Fibroblast of upper back skin (primary cell): Measurements from ENCODE around the gene CHST2.

Experiments
- DNase-seq: peaks from one replicate; pipeline ENCODE4 v3.0.0-alpha.2; 2013

CHST2 gene

DNA sequence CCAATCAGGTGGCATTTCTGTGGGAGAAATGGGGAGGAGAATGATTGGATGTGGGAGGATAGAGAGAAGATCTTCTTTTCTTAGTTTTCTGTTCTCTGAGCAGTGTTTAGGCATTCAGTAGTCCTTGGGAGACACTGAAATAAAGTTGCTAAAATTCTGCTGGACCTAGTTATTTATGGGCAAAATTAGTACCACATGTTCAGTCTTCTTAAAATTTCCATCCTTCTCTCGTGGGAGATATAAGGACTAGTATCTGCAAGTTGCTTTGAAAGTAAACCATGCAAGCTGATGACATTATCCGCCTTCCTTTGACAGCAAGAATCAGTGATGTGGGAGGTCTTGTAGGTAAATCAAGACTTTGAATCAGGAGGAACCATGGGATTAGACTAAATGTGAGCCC, 19.9 kb upstream of the CHST2 start:
- no peak for DNase-seq

DNA sequence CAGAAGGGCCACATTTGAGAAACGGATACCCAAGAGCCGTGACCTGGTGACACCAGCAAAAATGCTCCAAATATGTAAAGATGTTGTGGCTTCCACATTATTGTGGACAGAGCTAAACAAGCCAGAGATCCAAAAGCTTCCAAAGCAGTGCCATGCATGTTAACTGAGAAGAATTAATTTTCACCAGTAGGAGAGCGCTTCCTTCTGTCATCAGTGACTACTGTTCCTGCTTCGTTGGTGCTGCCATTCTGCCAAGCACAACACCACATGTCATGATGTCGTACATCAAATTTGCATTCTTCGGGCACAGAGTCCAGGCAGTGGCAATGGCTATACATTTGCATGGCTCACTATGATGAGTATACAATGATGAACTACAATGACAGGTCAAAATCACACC, 19.1 kb upstream of the CHST2 start:
- DNase-seq, result no peak

DNA sequence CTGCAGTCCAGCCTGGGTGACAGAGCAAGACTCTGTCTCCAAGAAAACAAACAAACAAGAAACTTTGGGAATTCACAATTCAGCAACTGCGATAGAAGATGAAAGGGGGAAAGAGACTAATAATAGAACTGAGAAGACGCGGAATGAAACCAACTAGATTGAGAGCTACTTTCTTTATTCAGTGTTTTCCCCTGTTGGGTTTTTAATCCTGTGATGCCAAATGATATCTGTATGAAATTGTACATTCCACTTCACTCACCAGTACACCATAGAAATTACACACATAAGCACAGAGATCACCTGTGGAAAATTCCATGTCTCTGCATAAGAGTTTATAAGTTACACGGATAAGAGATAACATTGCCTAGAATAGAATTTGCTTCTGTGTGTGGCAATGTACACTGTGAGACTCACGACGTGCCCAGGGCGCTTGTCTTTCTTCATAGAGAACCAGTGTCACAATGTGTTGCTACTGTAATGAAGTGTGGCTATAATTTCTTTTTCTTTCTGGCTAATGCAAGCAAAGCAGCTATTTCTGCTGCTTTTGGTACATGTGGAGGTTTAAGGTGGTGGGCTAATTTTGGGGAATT, 17.7 kb upstream of the CHST2 start:
- no peak for DNase-seq

DNA sequence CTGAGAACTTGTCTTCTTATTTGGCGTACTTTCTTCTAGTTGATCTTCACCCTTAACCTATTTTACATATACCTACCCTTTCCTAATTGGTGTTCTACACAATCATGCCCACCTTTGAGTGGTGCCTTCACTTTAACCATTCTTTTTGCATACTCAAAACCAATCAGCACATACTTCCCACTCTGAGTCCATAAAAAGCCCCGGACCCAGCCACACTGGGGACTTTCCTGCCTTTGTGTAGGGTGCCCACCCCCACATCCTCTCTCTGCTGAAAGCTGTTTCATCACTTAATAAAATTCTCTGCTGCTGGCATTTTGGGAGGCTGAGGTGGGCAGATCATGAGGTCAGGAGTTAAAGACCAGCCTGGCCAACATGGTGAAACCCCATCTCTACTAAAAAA, 15.9 kb upstream of the CHST2 start:
- DNase-seq, result no peak

DNA sequence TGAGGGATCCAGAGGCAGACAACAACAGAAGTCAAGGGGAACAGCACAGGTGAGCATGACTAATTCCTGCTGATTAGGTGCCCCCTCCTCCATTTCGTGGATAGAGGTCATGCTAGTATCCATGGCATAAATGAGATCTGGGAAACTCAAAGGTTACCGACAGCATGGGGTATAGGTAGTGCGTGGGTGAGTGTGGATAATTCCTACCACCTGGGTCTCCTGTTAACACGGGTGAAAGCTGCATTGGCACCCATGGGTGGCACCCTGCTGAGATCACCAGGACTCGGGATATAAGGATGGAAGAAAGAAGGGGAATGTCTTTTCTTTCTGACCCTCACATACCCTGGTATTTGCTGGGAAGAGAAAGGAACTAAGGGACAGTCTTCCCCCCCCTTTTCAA, 14.4 kb upstream of the CHST2 start:
- no peak for DNase-seq

DNA sequence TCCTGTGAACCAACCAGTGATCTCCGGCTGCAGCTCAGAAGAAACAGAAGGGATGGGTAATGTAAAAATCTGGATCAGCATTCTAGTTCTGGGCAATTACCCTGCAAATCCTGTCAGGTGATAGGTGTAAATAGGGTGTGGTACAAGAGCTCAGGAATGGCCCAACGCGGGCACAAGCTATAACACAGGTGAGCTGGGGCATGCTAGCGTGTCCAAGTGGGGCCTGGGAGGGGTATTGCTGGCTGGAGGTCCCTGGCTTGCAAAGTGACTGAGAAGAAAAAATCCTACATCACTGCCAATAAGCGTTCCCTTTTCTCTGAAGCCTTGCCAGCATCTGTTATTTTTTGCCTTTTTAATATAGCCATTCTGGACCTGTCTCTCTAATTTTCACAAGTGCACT, 9.7 kb upstream of the CHST2 start:
- DNase-seq, result no peak

DNA sequence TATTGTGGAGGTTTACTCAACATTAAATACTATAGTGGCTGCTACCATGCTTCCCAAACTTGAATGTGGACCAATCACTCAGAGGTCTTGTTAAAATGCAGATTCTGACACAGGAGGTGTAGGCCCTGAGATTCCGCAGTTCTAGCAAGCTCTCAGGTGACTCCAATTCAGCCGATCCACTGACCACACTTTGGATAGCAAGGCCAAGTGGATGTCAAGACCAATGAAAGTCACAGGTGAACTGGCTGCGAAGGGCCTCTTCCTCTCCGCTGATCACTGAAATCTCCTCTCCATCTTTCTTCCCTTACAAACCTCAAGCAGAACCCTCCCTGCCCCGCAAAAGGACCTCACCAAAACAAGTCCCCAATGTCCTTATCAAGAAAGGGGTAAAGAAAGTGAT, 9.2 kb upstream of the CHST2 start:
- DNase-seq, result no peak

DNA sequence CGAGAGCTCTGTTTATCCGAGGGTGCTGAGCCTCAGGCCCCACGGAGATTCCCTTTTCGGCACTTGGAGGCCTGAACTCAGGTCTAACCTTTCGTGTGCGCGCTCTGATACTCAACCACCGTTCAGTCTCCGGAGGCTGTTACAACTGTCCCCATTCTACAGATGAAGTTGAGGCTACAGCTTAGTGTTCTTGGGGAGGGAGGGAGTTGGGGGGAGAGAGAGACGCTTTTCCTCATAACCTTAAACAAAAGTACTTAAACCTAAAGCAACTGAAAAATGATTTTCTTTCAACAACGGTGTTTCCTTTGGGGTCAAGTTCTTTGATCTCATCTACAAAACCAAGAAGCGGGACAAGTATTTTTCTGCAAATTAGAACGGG, 952 bp upstream of the CHST2 start:
- DNase-seq, result no peak

DNA sequence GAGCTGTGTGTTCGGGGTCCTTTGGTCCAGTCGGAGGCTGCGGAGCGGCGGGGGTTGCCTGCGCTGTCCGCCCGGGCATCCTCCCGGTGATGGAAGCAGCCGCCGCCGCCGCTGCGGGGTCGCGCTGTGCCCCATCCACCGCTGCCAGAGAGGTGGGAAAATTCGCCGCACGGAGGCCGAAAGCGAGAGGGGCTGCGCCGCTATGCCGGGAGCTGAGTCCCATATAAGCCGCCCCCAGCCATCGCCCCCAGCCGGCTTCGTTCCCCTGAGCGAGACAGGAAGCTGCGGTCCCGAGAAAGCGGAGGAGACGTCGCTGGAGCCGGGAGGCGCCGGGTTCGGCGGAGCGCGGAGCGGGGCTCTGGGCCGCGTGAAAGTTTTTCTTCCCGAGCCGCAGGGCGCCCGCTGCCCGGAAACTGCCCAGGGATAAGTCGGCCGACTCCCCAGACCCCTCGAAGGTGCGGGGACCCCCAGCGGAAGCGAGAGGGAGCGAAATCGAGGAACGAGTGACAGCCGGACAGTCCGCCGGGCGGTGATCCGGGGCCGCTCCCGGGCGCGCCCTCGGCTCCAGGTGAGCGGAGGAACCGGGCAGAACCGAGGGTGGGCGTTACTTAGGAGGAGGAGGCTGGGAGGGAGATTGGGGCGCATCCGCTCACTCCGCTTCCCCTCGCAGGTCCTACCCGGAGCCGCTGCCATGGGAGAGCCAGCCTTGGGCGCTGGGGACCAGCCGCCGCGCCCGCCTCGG, 574 bp downstream of the CHST2 start:
- peak; percentile 4 for DNase-seq

DNA sequence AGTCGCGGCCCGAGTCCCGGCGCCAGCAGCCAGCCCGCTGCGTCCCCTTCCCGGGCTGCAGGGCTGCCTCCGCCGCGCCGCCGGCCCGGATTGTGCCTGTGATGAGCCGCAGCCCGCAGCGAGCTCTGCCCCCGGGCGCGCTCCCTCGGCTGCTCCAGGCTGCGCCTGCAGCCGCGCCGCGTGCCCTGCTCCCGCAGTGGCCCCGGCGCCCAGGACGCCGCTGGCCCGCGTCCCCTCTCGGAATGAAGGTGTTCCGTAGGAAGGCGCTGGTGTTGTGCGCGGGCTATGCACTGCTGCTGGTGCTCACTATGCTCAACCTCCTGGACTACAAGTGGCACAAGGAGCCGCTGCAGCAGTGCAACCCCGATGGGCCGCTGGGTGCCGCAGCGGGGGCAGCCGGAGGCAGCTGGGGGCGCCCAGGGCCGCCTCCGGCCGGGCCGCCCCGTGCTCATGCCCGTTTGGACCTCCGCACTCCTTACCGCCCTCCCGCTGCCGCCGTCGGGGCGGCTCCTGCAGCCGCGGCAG, 1.2 kb downstream of the CHST2 start:
- DNase-seq, result peak; percentile 19

DNA sequence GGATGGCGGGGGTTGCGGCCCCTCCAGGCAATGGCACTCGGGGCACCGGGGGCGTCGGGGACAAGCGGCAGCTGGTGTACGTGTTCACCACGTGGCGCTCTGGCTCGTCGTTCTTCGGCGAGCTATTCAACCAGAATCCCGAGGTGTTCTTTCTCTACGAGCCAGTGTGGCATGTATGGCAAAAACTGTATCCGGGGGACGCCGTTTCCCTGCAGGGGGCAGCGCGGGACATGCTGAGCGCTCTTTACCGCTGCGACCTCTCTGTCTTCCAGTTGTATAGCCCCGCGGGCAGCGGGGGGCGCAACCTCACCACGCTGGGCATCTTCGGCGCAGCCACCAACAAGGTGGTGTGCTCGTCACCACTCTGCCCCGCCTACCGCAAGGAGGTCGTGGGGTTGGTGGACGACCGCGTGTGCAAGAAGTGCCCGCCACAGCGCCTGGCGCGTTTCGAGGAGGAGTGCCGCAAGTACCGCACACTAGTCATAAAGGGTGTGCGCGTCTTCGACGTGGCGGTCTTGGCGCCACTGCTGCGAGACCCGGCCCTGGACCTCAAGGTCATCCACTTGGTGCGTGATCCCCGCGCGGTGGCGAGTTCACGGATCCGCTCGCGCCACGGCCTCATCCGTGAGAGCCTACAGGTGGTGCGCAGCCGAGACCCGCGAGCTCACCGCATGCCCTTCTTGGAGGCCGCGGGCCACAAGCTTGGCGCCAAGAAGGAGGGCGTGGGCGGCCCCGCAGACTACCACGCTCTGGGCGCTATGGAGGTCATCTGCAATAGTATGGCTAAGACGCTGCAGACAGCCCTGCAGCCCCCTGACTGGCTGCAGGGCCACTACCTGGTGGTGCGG, 1.9 kb downstream of the CHST2 start:
- DNase-seq, result peak; percentile 66

DNA sequence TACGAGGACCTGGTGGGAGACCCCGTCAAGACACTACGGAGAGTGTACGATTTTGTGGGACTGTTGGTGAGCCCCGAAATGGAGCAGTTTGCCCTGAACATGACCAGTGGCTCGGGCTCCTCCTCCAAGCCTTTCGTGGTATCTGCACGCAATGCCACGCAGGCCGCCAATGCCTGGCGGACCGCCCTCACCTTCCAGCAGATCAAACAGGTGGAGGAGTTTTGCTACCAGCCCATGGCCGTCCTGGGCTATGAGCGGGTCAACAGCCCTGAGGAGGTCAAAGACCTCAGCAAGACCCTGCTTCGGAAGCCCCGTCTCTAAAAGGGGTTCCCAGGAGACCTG, 2.5 kb downstream of the CHST2 start:
- no peak for DNase-seq

DNA sequence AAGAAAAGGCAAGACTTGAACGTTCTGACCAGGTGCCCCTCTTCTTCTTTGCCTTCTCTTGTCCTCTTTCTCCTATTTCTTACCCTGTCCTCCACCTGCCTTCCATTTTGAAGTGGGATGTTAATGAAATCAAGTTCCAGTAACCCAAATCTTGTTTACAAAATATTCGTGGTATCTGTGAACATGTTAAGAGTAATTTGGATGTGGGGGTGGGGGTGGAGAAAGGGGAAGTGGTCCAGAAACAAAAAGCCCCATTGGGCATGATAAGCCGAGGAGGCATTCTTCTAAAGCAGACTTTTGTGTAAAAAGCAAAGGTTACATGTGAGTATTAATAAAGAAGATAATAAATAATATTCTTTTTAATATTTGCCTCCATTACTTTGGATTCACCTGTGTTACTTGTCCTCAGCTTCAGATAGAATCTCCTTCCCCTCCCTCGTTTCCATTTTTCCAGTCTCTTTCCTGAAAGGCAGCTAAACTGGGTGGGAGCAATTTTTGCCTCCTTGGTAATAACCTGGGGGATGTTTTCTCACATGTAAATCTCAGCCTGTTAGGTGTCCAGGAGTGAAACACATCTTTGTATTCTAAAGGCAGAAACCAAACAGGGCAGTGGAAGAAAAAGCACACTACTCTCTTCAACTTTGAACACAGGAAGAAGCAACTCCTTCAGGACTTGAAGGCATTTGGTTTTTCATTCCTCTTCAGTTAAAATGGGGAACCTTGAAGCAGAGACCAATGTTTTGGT, 3.2 kb downstream of the CHST2 start:
- DNase-seq, result no peak

DNA sequence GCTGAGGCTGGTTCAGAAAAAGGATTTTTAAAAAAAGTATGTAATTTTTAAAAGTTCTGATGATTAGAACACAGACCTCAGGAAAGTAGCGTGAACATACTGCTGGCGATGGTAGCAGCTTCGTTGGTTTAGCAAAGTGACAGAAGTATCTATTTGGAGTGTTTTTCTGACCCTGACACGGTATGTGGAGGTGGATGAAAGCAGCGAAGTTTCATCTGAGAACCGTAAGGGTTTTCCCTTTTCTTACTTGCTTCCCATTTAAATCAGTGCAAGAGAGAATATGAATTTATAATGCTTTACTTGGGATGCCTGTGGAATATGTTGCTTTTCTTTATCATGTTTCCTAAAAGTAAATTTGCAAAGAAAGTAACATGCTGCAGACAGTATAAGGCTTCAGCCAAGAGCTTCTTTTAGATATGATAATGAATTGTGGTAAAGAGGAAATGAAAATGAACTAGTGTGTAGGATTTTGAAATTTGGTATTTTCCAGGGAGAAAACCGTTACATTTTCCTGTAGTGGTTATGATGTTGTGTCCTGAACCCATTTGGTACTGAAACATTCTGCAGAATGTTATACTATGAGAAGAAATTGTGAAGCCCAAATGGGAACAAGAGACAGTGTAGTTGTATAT, 3.9 kb downstream of the CHST2 start:
- no peak for DNase-seq

DNA sequence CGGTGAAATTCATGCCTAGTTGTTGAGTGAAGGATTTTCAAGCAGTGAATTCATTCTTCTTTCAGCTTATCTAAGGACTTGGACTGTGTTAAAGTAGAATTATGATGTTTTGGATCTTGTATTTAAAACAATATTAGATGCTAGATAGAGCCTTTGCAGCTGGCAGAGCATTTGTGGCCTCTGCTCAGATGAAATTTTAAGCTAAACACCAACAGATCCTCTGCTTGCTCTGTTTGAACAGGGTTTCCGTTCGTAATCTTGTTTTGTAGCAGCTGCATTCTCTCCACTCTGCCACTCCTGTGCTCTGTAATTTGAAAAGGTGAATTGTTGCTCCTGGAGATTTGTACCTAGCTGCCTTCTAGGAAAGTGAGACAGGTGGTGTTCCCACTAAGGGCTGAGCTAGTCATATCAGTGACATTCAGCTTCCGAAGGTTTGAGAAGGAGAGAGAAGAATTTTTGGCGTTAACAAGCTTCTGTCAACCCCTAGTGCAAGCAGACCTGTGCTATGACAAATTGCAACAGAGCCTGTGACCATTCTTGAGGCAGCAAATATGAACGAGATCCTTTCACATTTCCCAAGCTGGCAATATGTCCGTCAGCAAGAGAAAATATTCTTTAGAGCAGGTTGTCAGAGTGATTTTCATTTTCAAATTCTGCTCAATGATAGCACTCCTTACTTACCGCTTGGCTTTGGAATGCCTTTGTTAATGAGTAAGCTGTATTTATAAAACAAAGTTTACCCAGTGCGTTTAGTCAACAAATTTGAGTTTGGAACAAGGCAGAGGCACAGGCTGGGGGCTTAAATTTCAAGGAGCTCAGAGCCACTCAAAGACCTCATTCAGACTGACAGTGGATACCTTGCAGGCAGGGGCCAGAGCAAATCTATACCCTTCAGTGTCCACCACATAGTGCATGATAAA, 5.3 kb downstream of the CHST2 start:
- no peak for DNase-seq

DNA sequence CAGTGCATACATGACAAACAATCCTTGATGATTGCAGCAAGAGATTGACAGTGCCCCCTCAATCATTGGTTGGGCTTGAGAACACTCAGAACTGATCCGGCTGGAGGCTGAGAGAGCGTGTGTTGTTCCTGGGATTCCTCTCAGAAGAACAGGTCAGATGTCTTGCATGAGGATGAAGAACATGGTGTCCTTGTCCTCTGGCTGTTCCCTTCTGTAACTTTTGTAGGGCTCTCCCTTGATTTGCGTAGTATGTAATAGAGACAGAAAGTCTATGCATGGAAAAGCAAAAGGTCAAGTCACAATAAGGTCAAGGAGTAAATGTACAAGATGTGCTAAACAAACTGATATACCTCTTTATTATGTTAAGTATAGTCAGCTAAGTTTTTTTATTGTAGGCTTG, 8.2 kb downstream of the CHST2 start:
- no peak for DNase-seq

DNA sequence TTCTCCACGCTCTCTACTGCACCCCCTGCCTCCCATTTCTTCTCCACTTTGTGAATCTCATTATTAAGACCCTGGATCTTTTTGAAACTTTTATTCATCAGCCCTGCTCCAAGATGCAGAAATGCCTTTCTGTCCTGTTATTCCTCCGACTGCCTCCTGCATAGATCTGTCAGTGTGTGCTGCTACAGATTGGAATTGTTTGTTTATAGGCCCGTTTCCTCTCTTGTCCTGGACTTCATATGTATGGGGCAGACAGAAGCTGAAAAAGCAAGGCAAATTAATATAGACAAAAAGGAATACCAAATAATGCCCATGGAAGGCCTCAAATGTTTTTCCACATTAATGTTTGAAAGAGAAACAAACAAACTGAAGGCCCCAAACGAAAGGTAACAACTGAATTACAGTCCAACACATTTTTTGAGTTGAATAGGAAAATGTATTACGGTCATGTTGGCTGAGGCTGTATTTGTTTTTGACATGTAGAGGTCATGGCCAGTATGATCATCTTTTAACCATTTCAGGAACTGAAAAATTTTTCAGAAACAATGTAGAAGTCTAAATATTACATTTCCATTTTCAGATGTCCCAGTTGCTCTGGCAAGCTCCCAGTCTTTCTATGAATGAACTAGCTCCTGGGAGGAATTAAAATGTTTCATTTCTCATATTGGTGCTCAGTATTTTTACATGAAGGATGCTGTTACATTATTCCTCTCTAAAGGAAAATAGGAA, 8.8 kb downstream of the CHST2 start:
- no peak for DNase-seq

DNA sequence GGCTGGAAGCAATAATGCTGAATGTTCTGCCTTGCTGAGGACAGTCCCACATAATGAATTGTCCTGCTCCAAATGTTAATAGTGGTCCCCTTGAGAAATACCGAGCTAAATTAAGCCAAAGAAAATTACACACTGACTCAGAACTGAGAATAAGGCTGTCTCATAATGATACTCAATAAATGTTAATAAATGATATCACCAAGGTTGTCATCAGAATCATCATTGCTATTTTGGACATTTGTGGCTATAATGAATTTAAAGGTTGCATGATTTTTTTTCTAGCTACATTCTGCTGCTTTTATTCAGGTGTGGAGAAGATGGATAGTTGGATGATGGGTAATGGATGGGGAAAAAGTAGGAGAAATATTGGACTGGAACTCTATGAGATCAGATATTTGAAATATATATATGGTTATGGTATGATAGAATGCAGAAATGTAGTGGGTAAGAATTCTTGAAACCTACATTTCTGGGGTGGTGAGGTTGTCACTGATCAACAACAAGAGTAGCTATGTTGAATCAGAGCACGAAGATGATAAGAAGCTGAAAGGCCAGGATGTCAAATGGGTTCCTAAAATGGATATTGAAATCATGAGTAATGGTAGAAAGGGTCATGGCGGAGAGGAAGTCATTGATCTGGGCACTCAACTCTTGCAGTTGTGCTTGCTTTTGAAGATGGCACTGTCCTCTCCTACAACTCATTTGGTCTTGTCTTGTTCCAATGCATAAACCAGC, 12.8 kb downstream of the CHST2 start:
- DNase-seq, result no peak

DNA sequence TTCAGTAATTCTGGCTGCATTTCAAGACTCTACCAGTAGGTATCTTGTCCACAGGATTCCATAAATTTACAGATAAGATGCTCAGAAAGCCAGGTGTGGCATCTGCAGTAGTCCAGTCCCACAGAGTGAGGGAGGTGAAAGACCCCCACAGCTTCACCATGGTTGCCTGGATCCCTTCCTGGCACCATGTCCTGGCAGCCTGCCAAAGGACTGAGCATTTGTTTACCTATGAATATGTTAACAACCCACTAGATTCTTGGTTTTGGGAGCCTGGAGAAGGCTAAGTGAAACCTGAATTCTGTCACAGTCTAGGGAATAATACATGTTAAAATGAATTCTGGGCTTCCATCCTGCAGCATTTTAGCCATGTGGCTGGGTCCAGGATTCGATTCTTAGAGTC, 14.9 kb downstream of the CHST2 start:
- peak; percentile 16 for DNase-seq

DNA sequence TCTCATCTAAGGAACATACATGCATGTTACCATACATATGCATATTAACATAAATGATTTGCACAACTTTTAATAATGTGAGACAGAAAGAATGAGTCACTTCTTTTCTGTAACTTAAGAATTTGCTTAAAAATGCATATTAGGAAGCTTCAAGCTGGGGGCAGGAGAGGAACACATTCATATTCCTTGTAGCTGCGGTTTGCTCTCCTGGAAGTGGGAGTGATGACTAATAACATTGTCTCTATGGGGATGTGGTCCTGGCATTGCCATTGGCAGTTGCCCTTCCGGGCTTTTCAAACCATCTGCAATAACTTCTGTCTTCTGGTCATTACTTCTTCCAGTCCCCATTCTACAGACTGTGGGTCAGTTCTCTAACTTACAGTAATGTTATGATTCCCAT, 15.6 kb downstream of the CHST2 start:
- DNase-seq, result peak; percentile 99
